CD4-positive, alpha-beta memory T cell (primary cell): ENCODE data around the gene LRP1B. TPM values are rescaled to one million over a fixed set of nuclear protein-coding genes. Genes with fewer than 3 reads are reported as not detected.

Experiments
- CTCF ChIA-PET: fragments of 350-600 bp; sonication (Branson Sonifier 250); formaldehyde crosslinking; loops from one replicate; lab custom pipeline; 2021; ENCODE audit warnings: inconsistent platforms; ENCODE audit not compliant: partially characterized antibody; lab: Charles Lee
- POLR2A ChIA-PET: fragments of 350-600 bp; sonication (Branson Sonifier 250); formaldehyde crosslinking; loops from one replicate; lab custom pipeline; 2021; ENCODE audit not compliant: partially characterized antibody; lab: Charles Lee
- DNase-seq, 5 donors: peaks; one replicate each; pipeline versions ENCODE4 v3.0.0 to v3.0.0-alpha.2; 2020 to 2022; ENCODE audit warnings: mixed read lengths in 1 of 5
- H3K27ac ChIP-seq: one replicate; pipeline ENCODE4 v1.7.0; 2013; ENCODE audit warnings: low read depth, low read length
- H3K27me3 ChIP-seq: 2 replicates; pipeline ENCODE4 v1.7.0; 2013; ENCODE audit warnings: mild to moderate bottlenecking, low read length, moderate library complexity; ENCODE audit not compliant: insufficient read depth
- H3K36me3 ChIP-seq: 2 replicates; pipeline ENCODE4 v1.7.0; 2013; ENCODE audit warnings: mild to moderate bottlenecking, low read length, moderate library complexity; ENCODE audit not compliant: insufficient read depth
- H3K4me1 ChIP-seq: 2 replicates; pipeline ENCODE4 v1.7.0; 2013; ENCODE audit warnings: mild to moderate bottlenecking, low read length, moderate library complexity; ENCODE audit not compliant: insufficient read depth
- H3K4me3 ChIP-seq, 2 donors: one replicate each; pipeline ENCODE4 v1.7.0; 2013; ENCODE audit warnings: low read length in 2 of 2, mild to moderate bottlenecking in 1 of 2
- H3K9me3 ChIP-seq, 2 donors: one replicate each; pipeline ENCODE4 v1.7.0; 2013; ENCODE audit warnings: low read length in 2 of 2, control low read depth in 1 of 2; ENCODE audit not compliant: control insufficient read depth in 1 of 2
- H3K27ac Mint-ChIP-seq, 7 donors: one replicate each; pipeline ENCODE4 v1.8.0; 2020 to 2021; ENCODE audit warnings: mixed read lengths in 7 of 7, mild to moderate bottlenecking in 6 of 7, inconsistent platforms in 3 of 7, moderate library complexity in 3 of 7
- H3K27me3 Mint-ChIP-seq, 2 donors: one replicate each; pipeline ENCODE4 v1.8.0; 2020 to 2021; ENCODE audit warnings: mixed read lengths in 2 of 2
- H3K36me3 Mint-ChIP-seq, 2 donors: one replicate each; pipeline ENCODE4 v1.8.0; 2020 to 2021; ENCODE audit warnings: mixed read lengths in 2 of 2, inconsistent platforms in 1 of 2, mild to moderate bottlenecking in 1 of 2
- H3K4me1 Mint-ChIP-seq, 4 donors: one replicate each; pipeline ENCODE4 v1.8.0; 2020 to 2021; ENCODE audit warnings: mixed read lengths in 4 of 4, mild to moderate bottlenecking in 1 of 4
- H3K4me3 Mint-ChIP-seq, 8 donors: one replicate each; pipeline ENCODE4 v1.8.0; 2020 to 2021; ENCODE audit warnings: mixed read lengths in 8 of 8, mild to moderate bottlenecking in 7 of 8, moderate library complexity in 6 of 8, inconsistent platforms in 3 of 8
- H3K9me3 Mint-ChIP-seq, 8 donors: one replicate each; pipeline ENCODE4 v1.8.0; 2020 to 2021; ENCODE audit warnings: mixed read lengths in 8 of 8, mild to moderate bottlenecking in 5 of 8, inconsistent platforms in 3 of 8, moderate library complexity in 1 of 8
- intact Hi-C: fragments of 100-400 bp; cut with micrococcal nuclease; formaldehyde crosslinking; loops from one replicate; pipeline ENCODE4 v1.15.1; 2023
- polyA plus RNA-seq, 2 donors: library from polyadenylated mRNA; unstranded; fragments of 300-500 nt; fragmentation: Illumina TruSeq; gene quantifications; one replicate each; pipeline ENCODE4 v1.2.3, GENCODE V29; 2021
- total RNA-seq, 2 experiments: library from RNA; stranded (reverse); gene quantifications; one replicate each; pipeline ENCODE4 v1.2.3, GENCODE V29; 2021

Gene LRP1B
- total and polyA plus RNA-seq, 4 experiments from 2014 or later: not detected

GRCh38 chr2:141468761-141469160 is 662.1 kb downstream of the LRP1B start:
- Histone ChIP-seq H3K36me3 (no peaks in the 10 kb centered on the region), H3K9me3 (peaks cover 0 to 5% of the 10 kb centered on the region in 2 donors), H3K4me3 (no peak overlapping the region), H3K27me3 (no peaks in the 10 kb centered on the region), H3K4me1 (no peaks in the 10 kb centered on the region), H3K27ac (no peak overlapping the region)
- intact Hi-C loops: no loop called here
- Mint-ChIP-seq H3K4me1 (no peaks in the 10 kb centered on the region), H3K4me3 (no peak overlapping the region), H3K27me3 (no peaks in the 10 kb centered on the region), H3K36me3 (no peaks in the 10 kb centered on the region), H3K9me3 (peaks cover 0 to 9% (median 3%) of the 10 kb centered on the region in 8 donors), H3K27ac (no peak overlapping the region)
- POLR2A ChIA-PET: no interaction called here
- no peak for DNase-seq
- CTCF ChIA-PET: no interaction called here

- H3K36me3 Mint-ChIP-seq: no peaks in the 10 kb centered on the region
- no peaks in the 10 kb centered on the region for H3K27me3 ChIP-seq
- no peaks in the 10 kb centered on the region for H3K27me3 Mint-ChIP-seq
- no peaks in the 10 kb centered on the region for H3K36me3 ChIP-seq
- H3K27ac ChIP-seq: no peak overlapping the region
- no peaks in the 10 kb centered on the region for H3K4me1 ChIP-seq
- no peak overlapping the region for H3K4me3 ChIP-seq
- H3K9me3 Mint-ChIP-seq: peaks cover 0 to 10% (median 3%) of the 10 kb centered on the region in 8 donors
- H3K4me1 Mint-ChIP-seq: no peaks in the 10 kb centered on the region
- ChIA-PET CTCF (no interaction called here), POLR2A (no interaction called here)
- DNase-seq: no peak
- no peak overlapping the region for H3K27ac Mint-ChIP-seq
- peaks cover 0 to 5% of the 10 kb centered on the region in 2 donors for H3K9me3 ChIP-seq
- intact Hi-C loops: no loop called here
- no peak overlapping the region for H3K4me3 Mint-ChIP-seq
Observed at GRCh38 chr2:141467331-141467730, 663.5 kb downstream of the LRP1B start.

GRCh38 chr2:141464995-141465394 is 665.8 kb downstream of the LRP1B start:
- no peak for DNase-seq
- Histone ChIP-seq H3K27me3 (no peaks in the 10 kb centered on the region), H3K4me3 (no peak overlapping the region), H3K36me3 (no peaks in the 10 kb centered on the region), H3K9me3 (peaks cover 0 to 2% of the 10 kb centered on the region in 2 donors), H3K27ac (no peak overlapping the region), H3K4me1 (no peaks in the 10 kb centered on the region)
- Mint-ChIP-seq H3K4me3 (no peak overlapping the region), H3K27me3 (no peaks in the 10 kb centered on the region), H3K36me3 (no peaks in the 10 kb centered on the region), H3K9me3 (peaks cover 0 to 13% (median 6%) of the 10 kb centered on the region in 8 donors), H3K27ac (no peak overlapping the region), H3K4me1 (no peaks in the 10 kb centered on the region)
- ChIA-PET CTCF (no interaction called here), POLR2A (no interaction called here)
- intact Hi-C loops: no loop called here

GRCh38 chr2:141458351-141458750 is 672.5 kb downstream of the LRP1B start:
- ChIA-PET CTCF (no interaction called here), POLR2A (no interaction called here)
- no peaks in the 10 kb centered on the region for H3K36me3 Mint-ChIP-seq
- H3K4me1 ChIP-seq: no peaks in the 10 kb centered on the region
- H3K36me3 ChIP-seq: no peaks in the 10 kb centered on the region
- no peak overlapping the region for H3K4me3 ChIP-seq
- H3K27me3 Mint-ChIP-seq: no peaks in the 10 kb centered on the region
- DNase-seq: no peak
- H3K4me3 Mint-ChIP-seq: no peak overlapping the region
- intact Hi-C loops: no loop called here
- H3K9me3 ChIP-seq: no peaks in the 10 kb centered on the region
- no peak overlapping the region for H3K27ac ChIP-seq
- no peak overlapping the region for H3K27ac Mint-ChIP-seq
- H3K9me3 Mint-ChIP-seq: peaks cover 4 to 27% (median 9%) of the 10 kb centered on the region in 8 donors
- no peaks in the 10 kb centered on the region for H3K4me1 Mint-ChIP-seq
- no peaks in the 10 kb centered on the region for H3K27me3 ChIP-seq

GRCh38 chr2:141455877-141456276 is 674.9 kb downstream of the LRP1B start:
- H3K4me3 ChIP-seq: no peak overlapping the region
- H3K27ac ChIP-seq: no peak overlapping the region
- no peak overlapping the region for H3K4me3 Mint-ChIP-seq
- H3K9me3 Mint-ChIP-seq: peaks cover 2 to 23% (median 8%) of the 10 kb centered on the region in 8 donors
- POLR2A ChIA-PET: no interaction called here
- CTCF ChIA-PET: no interaction called here
- no peak for DNase-seq
- intact Hi-C loops: no loop called here
- H3K4me1 Mint-ChIP-seq: no peaks in the 10 kb centered on the region
- H3K27me3 Mint-ChIP-seq: no peaks in the 10 kb centered on the region
- no peaks in the 10 kb centered on the region for H3K36me3 ChIP-seq
- no peaks in the 10 kb centered on the region for H3K9me3 ChIP-seq
- H3K36me3 Mint-ChIP-seq: no peaks in the 10 kb centered on the region
- no peaks in the 10 kb centered on the region for H3K4me1 ChIP-seq
- no peaks in the 10 kb centered on the region for H3K27me3 ChIP-seq
- no peak overlapping the region for H3K27ac Mint-ChIP-seq

- Mint-ChIP-seq H3K36me3 (no peaks in the 10 kb centered on the region), H3K4me3 (no peak overlapping the region)
- DNase-seq: no peak
Observed at GRCh38 chr2:141455211-141455826, 675.5 kb downstream of the LRP1B start.

GRCh38 chr2:141440072-141440635 is 690.7 kb downstream of the LRP1B start:
- H3K9me3 Mint-ChIP-seq: peaks cover 0 to 25% (median 8%) of the 10 kb centered on the region in 8 donors
- POLR2A ChIA-PET: no interaction called here
- H3K27ac Mint-ChIP-seq: no peak overlapping the region
- CTCF ChIA-PET: no interaction called here
- no peaks in the 10 kb centered on the region for H3K4me1 Mint-ChIP-seq
- H3K9me3 ChIP-seq: no peaks in the 10 kb centered on the region
- H3K36me3 ChIP-seq: no peaks in the 10 kb centered on the region
- intact Hi-C loops: no loop called here
- no peak for DNase-seq
- no peak overlapping the region for H3K4me3 Mint-ChIP-seq
- H3K36me3 Mint-ChIP-seq: no peaks in the 10 kb centered on the region
- H3K27me3 ChIP-seq: no peaks in the 10 kb centered on the region
- no peak overlapping the region for H3K27ac ChIP-seq
- H3K27me3 Mint-ChIP-seq: no peaks in the 10 kb centered on the region
- no peak overlapping the region for H3K4me3 ChIP-seq
- no peaks in the 10 kb centered on the region for H3K4me1 ChIP-seq

More at GRCh38 chr2:141455211-141455826, 675.5 kb downstream of the LRP1B start:
- intact Hi-C loops: no loop called here
- no peaks in the 10 kb centered on the region for H3K9me3 ChIP-seq
- H3K27ac ChIP-seq: no peak overlapping the region
- H3K4me1 ChIP-seq: no peaks in the 10 kb centered on the region
- Mint-ChIP-seq H3K4me1 (no peaks in the 10 kb centered on the region), H3K9me3 (peaks cover 0 to 20% (median 8%) of the 10 kb centered on the region in 8 donors), H3K27me3 (no peaks in the 10 kb centered on the region), H3K27ac (no peak overlapping the region)
- ChIA-PET POLR2A (no interaction called here), CTCF (no interaction called here)
- H3K4me3 ChIP-seq: no peak overlapping the region
- no peaks in the 10 kb centered on the region for H3K27me3 ChIP-seq
- H3K36me3 ChIP-seq: no peaks in the 10 kb centered on the region
